ENCODE data around the gene SLIT3. TPM values are rescaled to one million over a fixed set of nuclear protein-coding genes. Genes with fewer than 3 reads are reported as not detected.

Gene SLIT3
- total RNA-seq, 1 experiment from 2014 or later, result 0.10 TPM

- H2AFZ ChIP-seq (ENCODE audit: low read depth, low read length, poor library complexity, severe bottlenecking), result no peak overlapping the region
- BruUV-seq (replicated peaks), result no TSS peak
- CTCF ChIA-PET, result no interaction called here
- no peaks in the 10 kb centered on the region for H3K9me3 ChIP-seq (ENCODE audit: control insufficient read depth in 1 of 2, insufficient read depth in 1 of 2, low read depth in 1 of 2, low read length in 2 of 2)
- no peaks in the 10 kb centered on the region for H4K20me1 ChIP-seq (ENCODE audit: insufficient read depth)
- no peak overlapping the region for H3K27ac ChIP-seq (ENCODE audit: low read depth, low read length)
- RAD21 ChIA-PET (ENCODE audit: low non-redundant PET in 1 of 2, low total read pairs in 2 of 2, uncharacterized antibody in 2 of 2, unreplicated experiment in 2 of 2), result no interaction called here
- DNase-seq (ENCODE audit: low read depth, low spot score) (no peak), ATAC-seq (no peak)
- H3K79me2 ChIP-seq (ENCODE audit: insufficient read depth, low read length), result no peaks in the 10 kb centered on the region
- no peaks in the 10 kb centered on the region for H3K4me1 ChIP-seq (ENCODE audit: control insufficient read depth in 1 of 2, insufficient read depth in 2 of 2, low read length in 2 of 2)
- no peaks in the 10 kb centered on the region for H3K9me2 ChIP-seq (ENCODE audit: insufficient read depth)
- intact Hi-C loops (cut with micrococcal nuclease), result no loop called here
- peaks cover 23% of the 10 kb centered on the region for H3K27me3 ChIP-seq (ENCODE audit: insufficient read depth, low read length)
- POLR2A ChIA-PET, result no interaction called here
- H3K9ac ChIP-seq (ENCODE audit: low read length), result no peak overlapping the region
- TF ChIP-seq SRF (IDR thresholded peaks at IDR 0.05; ENCODE audit: low read depth), result no peak
- TF ChIP-seq ELF1 (IDR thresholded peaks at IDR 0.05; ENCODE audit: borderline replicate concordance, low read depth), result no peak
- TF ChIP-seq MAX (IDR thresholded peaks at IDR 0.05), result no peak
- no peak for TF ChIP-seq EZH2phosphoT487 (IDR thresholded peaks at IDR 0.05; ENCODE audit: borderline replicate concordance)
- TF ChIP-seq ZFX (IDR thresholded peaks at IDR 0.05), result no peak
- TF ChIP-seq YY1 (IDR thresholded peaks at IDR 0.05; ENCODE audit: extremely low read depth, insufficient replicate concordance, low read depth, low read length), result no peak
- no peak for TF ChIP-seq REST (IDR thresholded peaks at IDR 0.05; ENCODE audit: low read depth)
- no peak for TF ChIP-seq SIN3A (IDR thresholded peaks at IDR 0.05; ENCODE audit: low read depth)
- TF ChIP-seq SP1 (IDR thresholded peaks at IDR 0.05; ENCODE audit: low read depth), result no peak
- no peak for TF ChIP-seq ATF3 (IDR thresholded peaks at IDR 0.05)
- TF ChIP-seq CTCF (IDR thresholded peaks at IDR 0.05 in 2 of 3, conservative IDR thresholded peaks at IDR 0.05 in 1 of 3; ENCODE audit: borderline replicate concordance in 1 of 3, insufficient read depth in 1 of 3, low read depth in 2 of 3, low read length in 2 of 3), result no peak
- no peak for TF ChIP-seq CBX3 (IDR thresholded peaks at IDR 0.05; ENCODE audit: low read depth)
- no peak for TF ChIP-seq POLR2A (IDR thresholded peaks at IDR 0.05; ENCODE audit: borderline replicate concordance, extremely low read depth, insufficient read depth, insufficient read length)
- TF ChIP-seq CEBPB (IDR thresholded peaks at IDR 0.05; ENCODE audit: low read depth), result no peak
- H3K4me3 ChIP-seq (replicated peaks in 1 of 2; ENCODE audit: low read depth in 1 of 2, low read length in 2 of 2), result no peak overlapping the region
- no peak overlapping the region for H3K4me2 ChIP-seq (ENCODE audit: low read length)
- H3K36me3 ChIP-seq (ENCODE audit: control insufficient read depth in 1 of 2, insufficient read depth in 2 of 2, low read length in 2 of 2), result no peaks in the 10 kb centered on the region
These were observed 603.8 kb downstream of the SLIT3 start for GRCh38 chr5:168697034-168697720.

Data from HCT116 (cell line).